HepG2 (cell line): Measurements from ENCODE around the gene EFCAB8. TPM values are rescaled to one million over a fixed set of nuclear protein-coding genes. Genes with fewer than 3 reads are reported as not detected.
A peak's percentile ranks its signal among the peaks of the same experiment; 100 is the strongest.

Source experiments
- CHD4 ChIP-seq: fragments of 200-600 bp; sonication (generic); IDR thresholded peaks from 2 replicates; pipeline ENCODE4 v1.7.0; 2017; ENCODE audit warnings: mild to moderate bottlenecking, low read length, borderline replicate concordance
- FOXC1 ChIP-seq: sonication (generic); formaldehyde crosslinking; IDR thresholded peaks from 2 replicates; pipeline ENCODE4 v1.8.0; 2022; ENCODE audit warnings: mild to moderate bottlenecking, missing genetic modification reagents, borderline replicate concordance
- HCFC1 ChIP-seq: fragments of 150-350 bp; IDR thresholded peaks from 2 replicates; pipeline ENCODE4 v1.6.1; 2014; ENCODE audit warnings: low read depth, low read length
- LCORL ChIP-seq, 2 experiments: fragments of 450-650 bp in 1 of 2; sonication (generic) in 1 of 2; formaldehyde crosslinking in 1 of 2; IDR thresholded peaks; 2 replicates each; pipeline versions ENCODE4 v1.5.0 to v1.6.1; 2017 to 2020; ENCODE audit warnings: antibody characterized with exemption in 1 of 2, missing genetic modification reagents in 1 of 2
- MEIS1 ChIP-seq: sonication (generic); formaldehyde crosslinking; IDR thresholded peaks from 2 replicates; pipeline ENCODE4 v1.9.0; 2021; ENCODE audit warnings: mild to moderate bottlenecking, missing genetic modification reagents, moderate library complexity, borderline replicate concordance
- SAP130 ChIP-seq: IDR thresholded peaks from 2 replicates; pipeline ENCODE4 v1.6.1; 2016; ENCODE audit warnings: low read depth
- SKIL ChIP-seq: sonication (generic); formaldehyde crosslinking; IDR thresholded peaks from 2 replicates; pipeline ENCODE4 v1.8.0; 2022; ENCODE audit warnings: missing genetic modification reagents, mild to moderate bottlenecking, moderate library complexity, borderline replicate concordance
- TCF7L2 ChIP-seq: IDR thresholded peaks from 2 replicates; pipeline ENCODE4 v1.6.1; 2011; ENCODE audit warnings: mild to moderate bottlenecking, low read depth, low read length, moderate library complexity
- TFE3 ChIP-seq: IDR thresholded peaks from 2 replicates; pipeline ENCODE4 v1.6.1; 2016
- ZBTB7A ChIP-seq: sonication (generic); formaldehyde crosslinking; IDR thresholded peaks from 2 replicates; pipeline ENCODE4 v1.8.0; 2022; ENCODE audit warnings: mild to moderate bottlenecking, missing genetic modification reagents
- ZNF138 ChIP-seq: sonication (generic); formaldehyde crosslinking; IDR thresholded peaks from 2 replicates; pipeline ENCODE4 v1.5.0; 2020; ENCODE audit warnings: mild to moderate bottlenecking, low read depth, missing genetic modification reagents
- ZNF512 ChIP-seq: sonication (generic); formaldehyde crosslinking; IDR thresholded peaks from 2 replicates; pipeline ENCODE4 v1.4.0; 2020; ENCODE audit warnings: mild to moderate bottlenecking, missing genetic modification reagents
- polyA plus RNA-seq, 8 experiments: library from polyadenylated mRNA; depleted of rRNA in 3 of 8; stranded (reverse) in 7 of 8; unstranded in 1 of 8; fragments of >200 nt; fragmentation: Illumina TruSeq in 4 of 8; extraction: Trizol in 4 of 8; gene quantifications; 2 replicates each; pipeline versions ENCODE4 v1.2.1 to v1.2.3, GENCODE V29; 2011 to 2016; ENCODE audit warnings: low read depth in 4 of 8, missing spikeins in 1 of 8, mixed read lengths in 1 of 8; ENCODE audit not compliant: insufficient read depth in 1 of 8
- total RNA-seq, 5 experiments: library from RNA; depleted of rRNA; stranded (reverse); fragments of >200 nt; fragmentation: Illumina TruSeq; extraction: Trizol; gene quantifications; 2 replicates each; pipeline ENCODE4 v1.2.3, GENCODE V29; 2016; ENCODE audit warnings: low read depth in 1 of 5
- TF ChIP-seq, protein P1 (sequence below): sonication (generic); formaldehyde crosslinking; IDR thresholded peaks from 2 replicates; pipeline ENCODE4 v1.8.0; 2022; ENCODE audit warnings: low read depth, missing genetic modification reagents
- TF ChIP-seq, protein P2 (sequence below): sonication (generic); formaldehyde crosslinking; IDR thresholded peaks from 2 replicates; pipeline ENCODE4 v1.5.0; 2020; ENCODE audit warnings: mild to moderate bottlenecking, missing genetic modification reagents

The EFCAB8 gene
- total and polyA plus RNA-seq, 2 of the 13 experiments (the other 11 are each of a cell fraction or from before 2014, with no cell fraction given) = 0.15 to 0.22 TPM

- TF ChIP-seq, protein P1, sequence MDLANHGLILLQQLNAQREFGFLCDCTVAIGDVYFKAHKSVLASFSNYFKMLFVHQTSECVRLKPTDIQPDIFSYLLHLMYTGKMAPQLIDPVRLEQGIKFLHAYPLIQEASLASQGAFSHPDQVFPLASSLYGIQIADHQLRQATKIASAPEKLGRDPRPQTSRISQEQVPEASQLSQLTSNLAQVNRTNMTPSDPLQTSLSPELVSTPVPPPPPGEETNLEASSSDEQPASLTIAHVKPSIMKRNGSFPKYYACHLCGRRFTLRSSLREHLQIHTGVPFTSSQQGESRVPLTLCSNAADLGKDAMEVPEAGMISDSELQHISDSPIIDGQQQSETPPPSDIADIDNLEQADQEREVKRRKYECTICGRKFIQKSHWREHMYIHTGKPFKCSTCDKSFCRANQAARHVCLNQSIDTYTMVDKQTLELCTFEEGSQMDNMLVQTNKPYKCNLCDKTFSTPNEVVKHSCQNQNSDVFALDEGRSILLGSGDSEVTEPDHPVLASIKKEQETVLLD (CRISPR knock-in tag) = no peak; the same call in none of the 2 replicates
- peak; percentile 96 for TF ChIP-seq TFE3 (CRISPR knock-in tag)
- peak; percentile 94 for TF ChIP-seq ZBTB7A (CRISPR knock-in tag)
- peak; percentile 99 for TF ChIP-seq SKIL (CRISPR knock-in tag)
- no peak for TF ChIP-seq HCFC1
- TF ChIP-seq CHD4 = peak; percentile 22; the same call in 1 of the 2 replicates
- peak; percentile 57 for TF ChIP-seq FOXC1
- no peak; the same call in 1 of the 2 replicates for TF ChIP-seq LCORL (IDR thresholded peaks at IDR 0.05)
- TF ChIP-seq LCORL (CRISPR knock-in tag; IDR thresholded peaks at IDR 0.05) = peak; percentile 98
- TF ChIP-seq, protein P2, sequence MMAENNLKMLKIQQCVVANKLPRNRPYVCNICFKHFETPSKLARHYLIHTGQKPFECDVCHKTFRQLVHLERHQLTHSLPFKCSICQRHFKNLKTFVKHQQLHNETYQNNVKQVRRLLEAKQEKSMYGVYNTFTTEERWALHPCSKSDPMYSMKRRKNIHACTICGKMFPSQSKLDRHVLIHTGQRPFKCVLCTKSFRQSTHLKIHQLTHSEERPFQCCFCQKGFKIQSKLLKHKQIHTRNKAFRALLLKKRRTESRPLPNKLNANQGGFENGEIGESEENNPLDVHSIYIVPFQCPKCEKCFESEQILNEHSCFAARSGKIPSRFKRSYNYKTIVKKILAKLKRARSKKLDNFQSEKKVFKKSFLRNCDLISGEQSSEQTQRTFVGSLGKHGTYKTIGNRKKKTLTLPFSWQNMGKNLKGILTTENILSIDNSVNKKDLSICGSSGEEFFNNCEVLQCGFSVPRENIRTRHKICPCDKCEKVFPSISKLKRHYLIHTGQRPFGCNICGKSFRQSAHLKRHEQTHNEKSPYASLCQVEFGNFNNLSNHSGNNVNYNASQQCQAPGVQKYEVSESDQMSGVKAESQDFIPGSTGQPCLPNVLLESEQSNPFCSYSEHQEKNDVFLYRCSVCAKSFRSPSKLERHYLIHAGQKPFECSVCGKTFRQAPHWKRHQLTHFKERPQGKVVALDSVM = peak; percentile 55; the same call in 1 of the 2 replicates
- peak; percentile 97 for TF ChIP-seq SAP130 (CRISPR knock-in tag)
- TF ChIP-seq TCF7L2 = no peak; the same call in 1 of the 2 replicates
- no peak for TF ChIP-seq ZNF138 (CRISPR knock-in tag)
- TF ChIP-seq MEIS1 = peak; percentile 100
- TF ChIP-seq ZNF512 = peak; percentile 83; the same call in 1 of the 2 replicates
Observed at GRCh38 chr20:33009214-33010132, 150.8 kb downstream of the EFCAB8 start (continued).
